ENCODE data around the gene ATRX.

GRCh38 chrX:77519765-77520164 is 266.3 kb downstream of the ATRX start:
- TF ChIP-seq, protein P1, sequence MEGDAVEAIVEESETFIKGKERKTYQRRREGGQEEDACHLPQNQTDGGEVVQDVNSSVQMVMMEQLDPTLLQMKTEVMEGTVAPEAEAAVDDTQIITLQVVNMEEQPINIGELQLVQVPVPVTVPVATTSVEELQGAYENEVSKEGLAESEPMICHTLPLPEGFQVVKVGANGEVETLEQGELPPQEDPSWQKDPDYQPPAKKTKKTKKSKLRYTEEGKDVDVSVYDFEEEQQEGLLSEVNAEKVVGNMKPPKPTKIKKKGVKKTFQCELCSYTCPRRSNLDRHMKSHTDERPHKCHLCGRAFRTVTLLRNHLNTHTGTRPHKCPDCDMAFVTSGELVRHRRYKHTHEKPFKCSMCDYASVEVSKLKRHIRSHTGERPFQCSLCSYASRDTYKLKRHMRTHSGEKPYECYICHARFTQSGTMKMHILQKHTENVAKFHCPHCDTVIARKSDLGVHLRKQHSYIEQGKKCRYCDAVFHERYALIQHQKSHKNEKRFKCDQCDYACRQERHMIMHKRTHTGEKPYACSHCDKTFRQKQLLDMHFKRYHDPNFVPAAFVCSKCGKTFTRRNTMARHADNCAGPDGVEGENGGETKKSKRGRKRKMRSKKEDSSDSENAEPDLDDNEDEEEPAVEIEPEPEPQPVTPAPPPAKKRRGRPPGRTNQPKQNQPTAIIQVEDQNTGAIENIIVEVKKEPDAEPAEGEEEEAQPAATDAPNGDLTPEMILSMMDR (IDR thresholded peaks at IDR 0.05): no peak
- TF ChIP-seq RCOR1 (IDR thresholded peaks at IDR 0.05; ENCODE audit: low read length): no peak
- no peak for TF ChIP-seq MXI1 (IDR thresholded peaks at IDR 0.05; ENCODE audit: low read depth, low read length)
- no peak for TF ChIP-seq ELF1 (IDR thresholded peaks at IDR 0.05)
- no peak for TF ChIP-seq GATA2 (CRISPR knock-in tag; IDR thresholded peaks at IDR 0.05)
- TF ChIP-seq FOXM1 (IDR thresholded peaks at IDR 0.05; ENCODE audit: low read depth): no peak

All from SK-N-SH (cell line).